Measurements from ENCODE around the gene LAYN. TPM values are rescaled to one million over a fixed set of nuclear protein-coding genes. Genes with fewer than 3 reads are reported as not detected.

The LAYN gene
- total and polyA plus RNA-seq, 9 of the 15 experiments (the other 6 are each of a cell fraction or from before 2014, with no cell fraction given), result not detected

GRCh38 chr11:111589886-111590499 is 49.5 kb downstream of the LAYN start (continued):
- no peak for TF ChIP-seq ZNF407 (IDR thresholded peaks at IDR 0.05; ENCODE audit: low read depth)

Measured in K562 (cell line).